LHCN-M2 (cell line): ENCODE results near the gene NUDT14. TPM values are rescaled to one million over a fixed set of nuclear protein-coding genes. Genes with fewer than 3 reads are reported as not detected.

Source experiments
- DNase-seq: peaks from one replicate; pipeline ENCODE4 v3.0.0-alpha.2; 2012; ENCODE audit warnings: low read depth
- total RNA-seq: library from RNA; depleted of rRNA; stranded (reverse); fragments of >200 nt; gene quantifications from 2 replicates; pipeline ENCODE4 v1.2.3, GENCODE V29; 2014

Gene NUDT14
- total RNA-seq, 1 experiment from 2014 or later: 14.7 TPM

DNA sequence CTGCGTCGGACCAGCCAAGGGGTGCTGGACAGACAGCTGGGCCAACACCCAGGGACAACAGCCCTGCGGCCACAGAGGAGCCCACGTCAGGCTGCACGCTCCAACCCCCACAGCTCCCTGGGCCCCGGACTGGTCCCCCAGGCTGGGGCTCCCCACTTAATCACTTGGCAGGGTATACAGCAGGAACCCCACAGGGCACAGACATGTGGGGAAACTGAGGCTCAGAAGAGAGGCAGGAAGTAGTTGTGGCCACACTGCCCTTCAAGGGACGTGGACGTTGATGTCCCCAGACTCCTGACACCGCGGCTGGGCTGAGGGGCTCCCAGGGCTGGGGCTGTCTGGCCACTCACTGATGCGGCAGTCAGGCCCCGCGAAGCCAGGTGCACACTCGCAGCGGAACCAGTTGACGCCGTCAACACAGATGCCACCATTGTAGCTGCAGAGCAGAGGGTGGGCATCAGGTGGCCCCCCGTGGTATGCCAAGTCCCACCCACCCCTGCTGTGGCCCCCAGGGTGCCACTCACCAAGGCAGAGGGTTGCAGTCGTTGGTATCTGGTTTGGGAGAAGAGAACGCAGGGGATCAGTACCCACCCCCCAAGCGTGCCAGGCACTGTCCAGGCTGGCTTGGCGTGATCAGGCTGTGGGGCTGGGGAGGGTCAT lies 34.0 kb downstream of the NUDT14 start:
- no peak for DNase-seq

DNA sequence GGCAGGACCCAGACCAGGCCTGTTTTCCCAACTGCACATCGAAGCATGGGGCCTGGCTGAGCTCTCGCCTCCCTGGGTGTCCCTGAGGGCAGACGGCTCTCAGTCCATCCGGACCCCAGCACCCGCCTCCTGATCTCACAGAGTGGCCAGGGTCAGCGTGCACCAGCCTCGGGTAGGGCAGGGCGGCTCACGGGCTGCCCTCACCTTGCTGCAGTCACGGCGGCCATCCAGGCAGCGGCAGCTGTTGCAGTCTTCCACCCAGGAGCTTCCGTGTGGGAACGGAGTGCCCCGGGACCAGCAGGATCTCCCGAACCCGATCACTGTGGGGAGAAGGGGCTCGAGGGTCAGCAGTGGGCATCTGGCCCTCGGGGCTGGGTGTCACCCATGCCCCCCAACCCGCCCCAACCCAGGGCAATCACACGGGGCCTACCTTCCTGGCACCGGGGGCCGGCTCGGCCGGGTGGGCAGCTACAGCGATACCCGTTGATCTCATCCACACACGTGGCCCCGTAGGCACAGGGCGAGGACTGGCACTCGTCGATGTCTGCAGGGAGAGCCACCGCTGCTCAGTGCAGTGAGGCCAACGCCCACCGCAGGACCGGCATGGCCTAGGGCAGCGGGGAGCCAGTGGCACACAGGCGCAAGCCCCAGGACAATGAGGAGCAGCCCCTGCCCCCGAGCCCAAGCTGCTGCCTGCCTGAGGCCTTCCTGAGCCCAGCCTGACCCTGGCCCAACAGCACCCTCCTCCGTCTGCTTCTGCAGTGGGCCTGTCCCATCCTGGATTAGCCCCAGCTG lies 34.7 kb downstream of the NUDT14 start:
- DNase-seq: no peak

DNA sequence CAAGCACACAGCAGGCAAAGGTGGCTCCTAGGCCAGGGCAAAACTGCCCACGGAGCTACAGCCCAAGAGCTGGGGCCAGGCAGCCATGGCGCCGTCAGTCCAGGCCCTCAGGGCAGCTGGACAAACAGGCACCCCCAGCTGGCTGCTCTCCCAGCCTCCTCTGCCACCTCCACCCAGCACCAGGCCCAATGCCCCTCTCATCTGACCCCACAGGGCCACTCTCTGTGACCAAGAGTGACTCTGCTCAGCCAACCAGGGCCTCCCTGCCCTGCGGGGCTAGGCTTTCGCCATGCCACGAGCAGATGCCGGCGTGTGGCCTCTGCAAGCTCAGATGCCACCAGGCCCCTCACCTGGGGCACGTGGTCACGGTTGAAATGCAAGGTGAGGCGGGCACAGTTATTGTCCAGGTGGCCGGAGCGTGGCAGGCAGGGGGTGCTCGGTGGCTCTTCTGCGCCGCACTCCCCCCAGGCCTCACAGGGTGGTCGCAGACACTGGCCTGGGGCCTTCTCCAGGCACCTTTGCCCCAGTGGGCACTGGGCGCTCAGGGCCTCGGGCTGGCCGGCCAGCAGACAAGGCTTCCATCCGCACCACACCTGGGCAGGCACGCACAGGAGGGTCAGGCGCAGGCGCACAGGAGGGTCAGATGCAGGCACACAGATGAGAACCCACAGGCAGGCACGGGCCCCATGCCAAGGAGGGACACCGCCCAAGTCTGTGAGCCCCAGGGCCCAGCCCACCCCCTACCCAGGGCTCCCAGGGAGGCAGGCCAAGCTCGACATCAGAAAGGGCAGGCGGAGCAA lies 35.5 kb downstream of the NUDT14 start:
- DNase-seq: no peak

DNA sequence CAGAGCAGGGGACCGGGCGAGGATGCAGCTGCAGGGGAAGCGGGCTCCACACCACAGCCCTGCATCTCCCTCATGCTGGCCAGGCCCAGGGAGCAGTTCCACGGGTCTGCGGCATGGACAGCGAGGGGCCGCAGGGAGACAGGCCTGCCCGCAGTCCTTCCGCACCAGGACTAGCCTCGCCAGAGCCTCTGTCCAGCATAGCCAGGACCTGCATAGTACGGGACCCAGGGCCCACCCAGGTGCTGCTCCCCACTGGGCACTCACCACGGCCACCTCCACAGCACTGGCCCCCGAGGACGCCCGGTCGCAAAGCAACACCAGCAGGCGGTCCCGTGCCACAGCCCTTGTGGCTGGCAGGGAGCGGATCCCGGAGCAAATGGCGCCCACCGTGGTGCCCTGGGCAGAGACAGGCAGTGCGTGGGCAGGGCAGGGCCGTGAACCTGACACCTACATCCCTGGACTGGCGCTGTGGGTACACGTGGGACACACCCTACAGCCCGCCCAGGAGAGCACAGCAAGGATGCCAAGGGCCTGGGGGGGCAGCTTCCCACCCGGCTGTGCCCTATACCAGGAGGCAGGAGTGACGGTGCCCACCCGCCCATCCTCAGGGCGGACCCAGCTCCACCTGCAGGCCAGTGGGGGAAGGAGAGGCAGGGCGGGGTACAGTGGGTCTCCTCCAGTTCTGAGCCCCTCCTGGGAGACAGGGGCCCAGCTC lies 36.3 kb downstream of the NUDT14 start:
- DNase-seq: no peak

DNA sequence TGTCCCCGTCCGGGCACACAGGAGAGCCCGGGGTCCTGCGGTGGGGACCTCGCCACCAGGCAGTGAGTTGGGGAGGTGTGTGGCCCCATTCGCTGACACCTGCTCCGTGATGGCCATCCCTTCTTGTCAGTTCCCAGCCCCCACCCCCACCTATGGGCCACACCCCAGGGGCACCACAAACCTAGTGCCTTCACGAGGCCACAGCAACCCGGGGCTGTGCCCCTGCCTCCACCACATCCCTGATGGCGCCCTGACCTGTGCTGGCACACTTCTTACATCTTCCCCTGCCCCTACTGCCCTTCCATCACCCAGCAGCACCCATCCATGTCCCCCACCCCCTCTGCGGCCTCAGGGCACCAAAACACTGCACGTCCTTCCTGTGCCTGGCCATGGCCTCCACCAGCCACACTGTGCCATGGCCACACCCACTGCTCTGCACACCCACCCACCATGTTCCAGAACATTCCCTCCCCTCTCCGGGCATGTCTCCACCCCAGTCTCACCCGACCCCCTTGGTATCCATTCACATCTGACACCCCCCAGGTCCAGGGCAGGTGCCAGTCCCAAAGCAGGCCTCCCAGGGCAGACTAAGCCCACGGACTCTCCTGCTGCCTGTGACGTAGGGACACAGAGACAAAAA lies 37.0 kb downstream of the NUDT14 start:
- DNase-seq: no peak

DNA sequence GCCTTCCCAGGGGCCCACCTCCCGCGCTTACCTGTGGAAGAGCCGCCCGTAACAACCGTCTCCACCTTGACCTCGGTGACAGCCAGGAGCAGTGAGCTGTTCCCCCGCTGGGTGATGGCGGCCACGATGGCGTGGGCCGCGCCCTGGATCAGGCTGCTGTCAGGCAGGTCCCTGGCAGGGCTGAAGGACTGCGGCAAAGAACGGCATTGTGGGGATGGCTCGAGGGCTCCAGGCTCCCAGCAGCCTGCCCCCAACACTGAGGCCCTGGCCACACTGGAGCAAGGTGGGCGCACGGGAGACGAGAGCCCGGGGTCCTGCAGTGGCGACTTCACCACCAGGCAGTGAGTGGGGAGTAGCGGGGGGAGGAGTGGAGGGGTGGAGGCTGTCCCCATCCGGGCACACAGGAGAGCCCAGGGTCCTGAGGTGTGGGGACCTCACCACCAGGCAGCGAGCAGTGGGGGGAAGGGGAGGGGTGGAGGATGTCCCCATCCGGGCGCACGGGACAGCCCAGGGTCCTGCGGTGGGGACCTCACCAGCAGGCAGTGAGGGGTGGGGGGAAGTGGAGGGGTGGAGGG lies 37.6 kb downstream of the NUDT14 start:
- no peak for DNase-seq

DNA sequence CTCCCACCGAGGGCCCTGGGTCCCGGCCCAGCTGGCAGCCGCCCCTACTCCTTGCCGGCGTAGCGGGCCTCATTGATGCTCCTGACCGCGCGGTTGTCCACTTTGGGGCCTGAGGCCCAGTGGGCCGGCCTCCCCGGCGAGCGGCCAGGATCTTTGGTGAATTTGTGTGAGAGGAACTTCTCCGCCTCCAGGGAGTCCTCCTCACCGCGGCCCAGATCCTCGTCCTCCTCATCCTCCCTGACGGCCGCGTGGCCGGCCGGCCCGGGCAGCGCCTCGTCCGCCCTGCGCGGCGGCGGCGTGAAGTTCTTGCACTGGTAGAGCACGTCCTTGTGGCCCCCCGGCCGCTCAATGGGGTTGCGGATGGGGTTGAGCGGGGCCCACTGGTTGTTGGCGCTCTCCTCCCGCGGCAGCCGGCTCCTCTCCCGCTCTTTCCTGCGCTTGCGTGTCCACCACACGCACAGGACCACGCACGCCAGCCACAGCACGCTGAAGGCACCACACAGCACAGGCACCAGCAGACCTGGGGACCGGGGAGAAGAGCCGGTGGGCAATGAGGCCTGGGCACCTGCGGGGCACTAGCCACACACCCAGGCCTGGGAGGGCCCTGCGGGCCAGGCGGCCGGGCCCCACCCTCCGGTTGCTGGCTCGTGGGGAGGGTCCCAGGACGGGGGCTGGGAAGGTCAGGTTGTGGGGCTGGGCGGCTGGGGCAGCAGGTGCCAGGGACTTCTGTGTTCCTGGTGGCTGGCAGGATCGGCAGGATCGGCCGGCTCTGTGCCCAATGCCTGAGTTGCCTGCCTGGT lies 38.3 kb downstream of the NUDT14 start:
- no peak for DNase-seq

DNA sequence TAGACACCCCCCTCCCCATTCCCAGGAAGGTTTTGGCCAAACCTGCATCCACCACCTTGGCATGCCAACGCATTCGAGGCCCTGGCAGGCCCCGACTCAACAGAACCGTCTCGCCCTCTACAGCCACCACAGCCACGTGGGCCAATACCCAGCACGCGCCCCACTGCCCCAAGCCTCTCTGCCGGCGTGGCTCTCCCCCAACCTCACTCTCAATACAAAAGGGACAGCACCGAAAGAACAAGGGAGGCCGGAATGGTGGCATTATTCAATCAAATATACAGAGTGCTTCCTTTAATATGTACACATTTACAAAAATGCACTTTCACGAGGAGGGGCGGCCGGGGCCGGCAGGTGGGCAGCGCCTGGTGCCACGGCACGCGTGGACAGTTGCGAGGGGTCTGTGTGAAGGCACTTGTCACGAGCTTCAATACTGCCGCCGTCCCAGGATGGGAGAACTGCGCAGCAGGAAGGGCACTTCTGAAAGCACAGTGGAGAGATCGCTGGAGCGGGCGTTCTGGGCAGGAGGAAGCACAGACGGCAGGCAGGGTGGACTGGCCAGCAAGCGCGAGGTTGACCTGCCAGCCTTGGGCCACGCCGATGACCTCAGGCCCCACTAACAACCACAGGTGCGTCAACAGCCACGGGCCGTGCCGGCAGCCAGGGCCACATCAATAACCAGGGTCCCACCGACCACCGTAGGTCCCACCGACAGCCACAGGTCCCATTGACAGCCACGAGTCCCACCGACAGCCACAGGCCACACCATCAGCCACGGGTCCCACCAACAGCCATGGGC lies 39.4 kb downstream of the NUDT14 start:
- DNase-seq: no peak

DNA sequence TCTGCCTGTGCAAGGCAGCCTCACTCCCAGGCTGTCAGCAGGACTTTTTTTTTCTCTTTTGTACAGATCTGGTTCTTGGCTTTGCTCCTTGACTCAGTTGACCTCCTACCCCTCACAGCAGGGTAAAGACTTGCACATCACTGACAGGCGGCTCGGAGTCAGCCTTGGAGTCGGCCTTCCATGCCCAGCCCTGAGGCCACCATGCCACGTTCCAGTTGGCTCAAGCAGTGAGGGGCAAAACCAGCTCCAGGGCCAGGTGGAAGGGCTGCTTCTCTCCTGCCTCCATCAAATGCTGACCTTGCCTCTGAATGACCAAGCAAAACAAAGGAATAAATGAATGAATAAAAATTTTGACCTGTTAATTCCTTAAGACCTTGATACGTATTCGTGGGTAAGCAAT lies 40.1 kb downstream of the NUDT14 start:
- no peak for DNase-seq

DNA sequence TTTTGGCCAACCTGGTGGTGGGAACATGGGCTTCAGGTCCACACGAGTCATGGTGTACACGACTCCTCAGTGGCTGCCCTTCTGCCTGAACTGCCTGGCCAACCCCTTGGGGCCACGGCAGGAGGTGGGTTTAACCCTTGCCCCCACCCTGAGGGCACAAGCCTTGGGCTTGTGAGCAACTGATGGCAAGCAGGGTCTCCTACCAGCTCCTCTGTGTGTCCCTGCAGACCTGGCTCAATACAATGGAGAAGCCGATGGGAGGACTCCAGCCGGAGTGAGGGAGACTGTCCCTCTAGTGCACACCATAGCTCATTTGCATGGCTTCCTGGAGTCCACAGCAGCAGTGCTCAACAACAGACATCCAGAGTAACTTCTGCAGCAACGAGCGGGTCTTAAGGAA lies 40.5 kb downstream of the NUDT14 start:
- DNase-seq: no peak

DNA sequence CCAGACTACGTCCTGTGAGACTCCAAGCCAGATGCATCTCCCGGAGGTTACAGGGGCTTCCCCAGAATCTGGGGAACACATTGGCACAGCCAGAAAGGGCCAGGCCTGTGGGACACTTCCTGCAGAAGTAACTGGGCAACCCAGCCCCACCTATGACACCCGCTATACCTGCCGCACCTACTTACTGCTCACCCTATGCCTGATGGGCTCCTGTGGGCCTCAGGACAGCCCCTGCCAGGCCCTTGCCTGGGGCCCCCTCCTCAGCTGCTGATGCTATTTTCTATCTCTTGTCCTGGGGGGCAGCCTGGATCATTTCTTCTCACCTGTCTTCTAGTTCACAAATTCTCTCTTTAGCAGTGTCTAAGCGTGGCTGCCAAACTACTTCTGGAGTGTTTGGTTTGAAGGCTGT lies 41.3 kb downstream of the NUDT14 start:
- no peak for DNase-seq

DNA sequence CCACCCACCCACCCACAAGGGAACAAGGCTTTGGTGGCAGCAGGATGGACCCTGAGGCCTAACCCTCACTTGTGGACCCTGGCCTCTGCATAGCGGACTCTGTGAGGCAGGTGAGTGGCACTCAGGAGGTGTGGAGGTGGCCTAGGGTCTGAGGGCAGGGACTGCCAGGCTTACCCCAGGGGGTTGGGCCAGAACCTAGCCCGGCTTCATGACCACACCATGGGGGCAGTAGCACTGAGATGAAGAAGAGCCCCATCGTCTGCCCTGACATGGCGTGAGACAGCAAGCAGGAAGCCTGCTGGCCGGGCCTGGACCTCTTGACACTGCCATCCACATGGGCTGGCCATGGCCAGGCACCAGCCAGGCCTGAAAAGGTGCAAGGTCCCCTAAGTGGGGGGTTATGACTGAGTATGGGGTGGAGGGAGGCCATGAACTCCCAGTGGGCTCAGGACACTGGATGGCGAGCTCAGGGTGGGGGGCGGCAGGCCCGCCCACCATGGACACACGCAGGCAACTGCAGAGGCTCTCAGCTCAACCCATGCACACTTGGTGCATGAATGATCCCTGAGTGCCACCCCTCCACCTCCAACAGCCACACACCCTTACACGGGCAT lies 41.8 kb downstream of the NUDT14 start:
- DNase-seq: no peak

DNA sequence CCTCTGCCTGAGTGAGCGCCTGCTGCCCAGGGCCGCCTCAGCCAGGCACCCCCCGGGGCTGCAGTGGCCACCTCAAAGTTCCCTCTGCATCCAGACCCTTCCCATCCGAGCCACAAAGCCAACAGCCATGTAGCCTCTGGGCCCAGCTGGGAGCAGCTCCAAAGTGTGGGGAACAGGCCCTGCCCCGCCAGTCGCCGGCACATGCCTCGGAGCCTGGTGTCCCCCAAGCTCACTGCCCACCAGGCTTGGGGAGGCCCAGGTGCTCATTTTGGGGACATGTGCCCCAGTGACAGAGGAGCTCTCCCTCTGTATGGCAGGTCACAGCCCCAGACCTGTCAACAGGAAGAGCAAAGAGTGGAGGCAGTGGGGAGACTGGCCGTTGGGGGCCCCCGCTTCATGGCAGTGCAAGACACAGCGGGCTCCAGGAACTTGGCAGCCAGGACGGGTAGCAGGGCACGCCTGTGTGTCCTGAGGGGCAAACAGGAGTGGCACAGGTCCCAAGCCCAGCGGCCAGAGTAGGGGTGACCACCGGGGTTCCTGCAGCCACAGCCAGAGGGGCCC lies 42.5 kb downstream of the NUDT14 start:
- DNase-seq: no peak

DNA sequence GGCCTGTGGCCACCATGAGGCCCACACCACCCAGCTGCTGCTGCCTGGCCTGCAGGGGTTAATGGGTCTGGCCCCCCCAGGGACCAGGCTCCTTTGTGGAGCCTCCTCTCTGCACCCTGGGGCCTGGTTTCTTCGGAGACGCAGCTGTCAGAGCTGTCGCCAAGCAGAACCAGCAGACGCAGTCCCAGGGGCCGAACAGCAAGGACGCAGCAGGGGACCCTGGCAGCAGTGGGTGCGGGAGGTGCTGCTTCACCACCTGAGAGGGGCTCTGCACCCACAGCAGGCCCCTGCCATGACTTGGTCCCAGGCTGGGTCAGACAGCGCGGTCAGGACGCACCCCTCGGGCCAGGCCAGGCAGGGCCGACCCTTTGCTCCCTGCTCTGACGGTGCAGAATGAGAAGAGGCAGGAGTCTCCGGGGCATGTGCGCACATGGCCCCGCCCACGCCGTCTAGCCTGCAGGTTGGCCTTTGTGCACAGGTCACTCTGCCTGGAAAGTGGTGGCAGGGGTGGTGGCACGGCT lies 43.0 kb downstream of the NUDT14 start:
- no peak for DNase-seq

DNA sequence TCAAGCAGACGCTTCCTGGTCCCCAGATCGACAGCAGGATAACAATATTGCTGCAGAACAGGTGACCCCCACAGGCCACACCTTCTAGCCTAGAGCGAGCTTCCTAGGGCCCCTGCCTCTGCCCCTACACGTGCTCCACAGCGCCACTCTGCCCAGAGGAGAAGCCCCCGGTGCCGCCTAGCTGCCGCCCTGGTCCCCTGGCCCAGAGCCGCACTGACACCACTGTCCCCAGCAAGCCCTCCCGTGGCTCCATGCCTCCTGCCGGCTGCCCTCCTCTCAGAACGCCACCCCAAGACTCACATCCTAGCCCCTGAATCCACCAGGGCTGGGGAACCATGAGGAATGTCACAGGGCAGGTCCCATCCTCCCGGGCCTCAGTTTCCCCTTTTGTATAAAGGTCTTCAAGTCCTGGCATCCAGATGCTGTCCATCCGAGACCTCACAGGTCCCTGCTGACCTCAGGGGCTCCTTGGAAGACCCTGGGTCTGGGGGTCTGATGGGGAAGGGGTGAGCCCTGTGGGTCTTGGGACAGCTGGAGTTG lies 43.6 kb downstream of the NUDT14 start:
- DNase-seq: no peak

DNA sequence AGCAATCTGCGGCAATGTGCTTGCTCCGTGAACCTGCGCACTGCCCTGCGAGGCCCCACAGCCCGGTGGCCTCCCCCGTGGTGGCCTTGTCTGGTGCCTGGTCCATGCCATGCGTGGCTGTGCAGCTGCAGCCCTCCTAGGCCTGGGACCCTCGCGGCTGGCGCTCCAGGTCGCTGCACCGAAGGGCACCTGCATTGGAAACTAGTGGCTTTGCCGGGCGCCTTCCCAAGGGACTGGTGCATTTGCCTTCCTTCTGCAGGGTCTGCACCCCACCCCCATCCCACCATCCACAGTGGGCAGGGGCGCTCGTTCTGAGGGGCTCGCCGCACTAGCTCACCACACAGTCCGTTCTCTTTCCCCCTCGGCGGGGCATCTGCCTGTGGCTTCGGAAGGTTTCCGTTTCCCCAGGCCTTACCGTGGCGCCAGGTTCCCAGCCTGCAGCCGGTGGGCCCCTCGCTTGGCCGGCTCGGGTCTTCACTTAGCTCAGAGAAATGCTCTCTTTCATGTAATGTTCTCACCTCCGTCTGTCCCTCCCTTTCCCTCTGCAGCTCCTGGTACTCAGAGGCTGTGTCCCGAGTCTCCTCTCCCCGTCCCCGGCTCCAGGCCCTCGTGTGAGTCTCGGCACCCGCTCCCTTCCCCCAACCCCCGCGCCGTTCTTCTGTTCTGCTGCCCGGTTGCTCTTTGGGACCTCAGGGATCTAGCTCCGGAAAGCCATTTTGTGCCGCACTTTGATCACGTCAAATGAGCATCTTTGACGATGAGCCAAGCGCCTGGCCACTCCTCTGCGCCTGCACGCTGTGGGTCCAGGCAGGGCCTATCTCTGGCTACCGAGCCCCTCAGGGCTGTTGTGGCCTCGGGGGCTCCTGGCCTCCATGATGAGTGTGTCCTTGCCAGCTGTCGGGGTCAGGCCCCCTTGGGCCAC lies 44.5 kb downstream of the NUDT14 start:
- no peak for DNase-seq
